B cell (primary cell): ENCODE measurements around the gene SDK2. TPM values are rescaled to one million over a fixed set of nuclear protein-coding genes. Genes with fewer than 3 reads are reported as not detected.

Experiments
- ATAC-seq: fragments of 200-7000 bp; cut with Tn5 transposase; one replicate; pipeline ENCODE4 v1.10.0; 2021; ENCODE audit warnings: low read depth, mild to moderate bottlenecking, moderate number of reproducible peaks, moderate library complexity
- CTCF ChIA-PET: fragments of 350-600 bp; sonication (Branson Sonifier 250); formaldehyde crosslinking; loops from one replicate; lab custom pipeline; 2021; ENCODE audit warnings: antibody characterized with exemption, inconsistent platforms; lab: Charles Lee
- POLR2A ChIA-PET: fragments of 350-600 bp; sonication (Branson Sonifier 250); formaldehyde crosslinking; loops from one replicate; lab custom pipeline; 2021; ENCODE audit warnings: antibody characterized with exemption; lab: Charles Lee
- DNase-seq: peaks from one replicate; pipeline ENCODE4 v3.0.0; 2013
- H2AFZ ChIP-seq: 2 replicates; pipeline ENCODE4 v1.6.1; 2012; ENCODE audit warnings: mild to moderate bottlenecking, low read depth, low read length; ENCODE audit not compliant: insufficient read depth, poor library complexity, severe bottlenecking
- H3K27ac ChIP-seq, 2 donors: 1 replicate in 1 of 2; 2 replicates in 1 of 2; pipeline ENCODE4 v1.5.1; 2012 to 2013; ENCODE audit warnings: low read length in 2 of 2, mild to moderate bottlenecking in 2 of 2, moderate library complexity in 1 of 2
- H3K27me3 ChIP-seq, 4 experiments: fragments of 200-600 bp in 1 of 4; sonication (generic) in 1 of 4; replicated peaks in 1 of 4; 1 replicate in 2 of 4; 2 replicates in 2 of 4; pipeline versions ENCODE4 v1.6.1 to v1.7.0; 2013 to 2016; ENCODE audit warnings: low read length in 3 of 4, mild to moderate bottlenecking in 2 of 4, mixed read lengths in 1 of 4, moderate library complexity in 1 of 4; ENCODE audit not compliant: insufficient read depth in 4 of 4, control insufficient read depth in 3 of 4; ENCODE audit errors: control extremely low read depth in 1 of 4
- H3K36me3 ChIP-seq, 2 experiments: replicated peaks in 1 of 2; 1 replicate in 1 of 2; 2 replicates in 1 of 2; pipeline versions ENCODE4 v1.6.1 to v1.7.1; 2013; ENCODE audit warnings: low read length in 1 of 2; ENCODE audit not compliant: insufficient read depth in 2 of 2, control insufficient read depth in 1 of 2; ENCODE audit errors: control extremely low read depth in 1 of 2, extremely low read depth in 1 of 2
- H3K4me1 ChIP-seq, 2 donors: fragments of 200-600 bp in 1 of 2; sonication (generic) in 1 of 2; 1 replicate in 1 of 2; 2 replicates in 1 of 2; pipeline versions ENCODE4 v1.5.1 to v1.6.1; 2013 to 2017; ENCODE audit warnings: low read length in 2 of 2; ENCODE audit not compliant: control insufficient read depth in 2 of 2, insufficient read depth in 2 of 2
- H3K4me2 ChIP-seq: replicated peaks from 2 replicates; pipeline ENCODE3; 2012; ENCODE audit warnings: mild to moderate bottlenecking, low read depth, low read length; ENCODE audit not compliant: poor library complexity, severe bottlenecking
- H3K4me3 ChIP-seq, 5 experiments: fragments of 200-600 bp in 1 of 5; sonication (generic) in 1 of 5; 1 replicate in 3 of 5; 2 replicates in 2 of 5; pipeline versions ENCODE4 v1.5.1 to v1.7.0; 2011 to 2016; ENCODE audit warnings: low read length in 4 of 5, mild to moderate bottlenecking in 4 of 5, low read depth in 2 of 5, control low read depth in 1 of 5, moderate library complexity in 1 of 5; ENCODE audit not compliant: insufficient read depth in 1 of 5; ENCODE audit errors: control extremely low read depth in 1 of 5, extremely low read depth in 1 of 5
- H3K79me2 ChIP-seq: fragments of 200-600 bp; sonication (generic); one replicate; pipeline ENCODE4 v1.6.0; 2016; ENCODE audit warnings: low read length; ENCODE audit not compliant: control insufficient read depth, insufficient read depth
- H3K9ac ChIP-seq: fragments of 200-600 bp; sonication (generic); 2 replicates; pipeline ENCODE4 v1.6.1; 2017; ENCODE audit warnings: mild to moderate bottlenecking, low read length, moderate library complexity
- H3K9me3 ChIP-seq, 3 donors: one replicate each; pipeline versions ENCODE4 v1.6.1 to v1.7.1; 2013; ENCODE audit warnings: low read length in 2 of 3; ENCODE audit not compliant: control insufficient read depth in 2 of 3, insufficient read depth in 1 of 3; ENCODE audit errors: control extremely low read depth in 1 of 3
- H4K20me1 ChIP-seq: 2 replicates; pipeline ENCODE4 v1.6.0; 2012; ENCODE audit warnings: mild to moderate bottlenecking, low read length; ENCODE audit not compliant: insufficient read depth, control insufficient read depth, poor library complexity, severe bottlenecking
- H3K27ac Mint-ChIP-seq: one replicate; pipeline ENCODE4 v1.8.0; 2021; ENCODE audit warnings: mixed read lengths
- H3K27me3 Mint-ChIP-seq: one replicate; pipeline ENCODE4 v1.8.0; 2021; ENCODE audit warnings: mixed read lengths
- H3K4me1 Mint-ChIP-seq: one replicate; pipeline ENCODE4 v1.8.0; 2021; ENCODE audit warnings: mixed read lengths
- H3K4me3 Mint-ChIP-seq: one replicate; pipeline ENCODE4 v1.8.0; 2021; ENCODE audit warnings: mixed read lengths
- H3K9me3 Mint-ChIP-seq: one replicate; pipeline ENCODE4 v1.8.0; 2022; ENCODE audit warnings: mixed read lengths; ENCODE audit not compliant: insufficient read depth
- CTCF ChIP-seq: fragments of 200-600 bp; IDR thresholded peaks from one replicate; pipeline ENCODE4 v1.8.0; 2022; ENCODE audit warnings: antibody characterized with exemption, mild to moderate bottlenecking
- EZH2 ChIP-seq: IDR thresholded peaks from 2 replicates; pipeline ENCODE4 v1.6.1; 2012; ENCODE audit warnings: borderline replicate concordance, low read depth, mild to moderate bottlenecking, moderate library complexity, low read length; ENCODE audit not compliant: insufficient read depth, poor library complexity, severe bottlenecking
- WGBS: methylation state at CpG from one replicate; pipeline ENCODE4 v1.1.5; 2013; ENCODE audit warnings: missing lambda C conversion rate; ENCODE audit not compliant: insufficient coverage; 5-methylcytosine and 5-hydroxymethylcytosine counted together
- intact Hi-C: fragments of 100-400 bp; cut with micrococcal nuclease; formaldehyde crosslinking; loops from one replicate; pipeline ENCODE4 v1.10.0; 2022
- polyA plus RNA-seq: library from polyadenylated mRNA; depleted of rRNA; stranded (reverse); fragments of >200 nt; gene quantifications from 2 replicates; pipeline ENCODE4 v1.2.3, GENCODE V29; 2012
- total RNA-seq, 2 donors: library from RNA; stranded (reverse); fragments of 120-200 nt in 1 of 2; gene quantifications; 1 replicate in 1 of 2; 2 replicates in 1 of 2; pipeline versions ENCODE4 v1.2.3 to v1.2.4, GENCODE V29; 2013 to 2022

Gene SDK2
- total and polyA plus RNA-seq, 2 donors (not counting 1 experiment from before 2014, with no cell fraction given): 3.2 to 13.0 TPM

- no peak overlapping the region for H3K4me3 Mint-ChIP-seq
- H3K9ac ChIP-seq: no peak overlapping the region
- no peaks in the 10 kb centered on the region for H3K36me3 ChIP-seq
- H3K79me2 ChIP-seq: no peaks in the 10 kb centered on the region
- no peak overlapping the region for H3K27ac Mint-ChIP-seq
- no peak for DNase-seq
- ChIA-PET CTCF (no interaction called here), POLR2A (no interaction called here)
- no peak overlapping the region for H3K4me2 ChIP-seq
- H3K27me3 ChIP-seq: peaks cover 0 to 8% (median 0%) of the 10 kb centered on the region in 4 experiments
- H3K27ac ChIP-seq: no peak overlapping the region
- no peak for TF ChIP-seq EZH2
- TF ChIP-seq CTCF: no peak
- H4K20me1 ChIP-seq: no peaks in the 10 kb centered on the region
- H2AFZ ChIP-seq: no peak overlapping the region
- no peak overlapping the region for H3K4me3 ChIP-seq
- H3K4me1 ChIP-seq: no peaks in the 10 kb centered on the region
- no peaks in the 10 kb centered on the region for H3K4me1 Mint-ChIP-seq
- 84% methylated on average over 7 of the region's 7 CpGs for WGBS
- H3K9me3 ChIP-seq: no peaks in the 10 kb centered on the region
- ATAC-seq: no peak
- intact Hi-C loops: no loop called here
- H3K9me3 Mint-ChIP-seq: no peaks in the 10 kb centered on the region
- H3K27me3 Mint-ChIP-seq: no peaks in the 10 kb centered on the region
Observed at GRCh38 chr17:73340093-73340596, 304.1 kb downstream of the SDK2 start.

GRCh38 chr17:73338566-73339197, 305.6 kb downstream of the SDK2 start:
- 91% methylated on average over 18 of the region's 22 CpGs for WGBS
- no peaks in the 10 kb centered on the region for H4K20me1 ChIP-seq
- ATAC-seq (no peak), DNase-seq (no peak)
- H3K9ac ChIP-seq: no peak overlapping the region
- H3K9me3 ChIP-seq: no peaks in the 10 kb centered on the region
- peaks cover 0 to 8% (median 0%) of the 10 kb centered on the region in 4 experiments for H3K27me3 ChIP-seq
- intact Hi-C loops: no loop called here
- ChIA-PET CTCF (no interaction called here), POLR2A (no interaction called here)
- H3K27ac Mint-ChIP-seq: no peak overlapping the region
- H3K27ac ChIP-seq: no peak overlapping the region
- no peak overlapping the region for H3K4me3 ChIP-seq
- no peaks in the 10 kb centered on the region for H3K27me3 Mint-ChIP-seq
- H3K4me1 ChIP-seq: no peaks in the 10 kb centered on the region
- H3K4me1 Mint-ChIP-seq: no peaks in the 10 kb centered on the region
- no peaks in the 10 kb centered on the region for H3K36me3 ChIP-seq
- TF ChIP-seq CTCF: no peak
- no peak for TF ChIP-seq EZH2
- no peak overlapping the region for H3K4me2 ChIP-seq
- no peaks in the 10 kb centered on the region for H3K9me3 Mint-ChIP-seq
- H2AFZ ChIP-seq: no peak overlapping the region
- H3K4me3 Mint-ChIP-seq: no peak overlapping the region
- H3K79me2 ChIP-seq: no peaks in the 10 kb centered on the region
